SHP77 treated with DMSO at 0.1 percent for 48 hours (cell line): ENCODE results near the gene ADRA2B.
"Not testable (repeated sequence)": the region's sequence is repeated elsewhere in the genome, so short reads cannot be mapped to it uniquely, and the experiment has no call there.

ENCODE experiments used
- DNase-seq: peaks from one replicate; lab custom pipeline; 2025; lab: John Stamatoyannopoulos, UW

The ADRA2B gene

DNA sequence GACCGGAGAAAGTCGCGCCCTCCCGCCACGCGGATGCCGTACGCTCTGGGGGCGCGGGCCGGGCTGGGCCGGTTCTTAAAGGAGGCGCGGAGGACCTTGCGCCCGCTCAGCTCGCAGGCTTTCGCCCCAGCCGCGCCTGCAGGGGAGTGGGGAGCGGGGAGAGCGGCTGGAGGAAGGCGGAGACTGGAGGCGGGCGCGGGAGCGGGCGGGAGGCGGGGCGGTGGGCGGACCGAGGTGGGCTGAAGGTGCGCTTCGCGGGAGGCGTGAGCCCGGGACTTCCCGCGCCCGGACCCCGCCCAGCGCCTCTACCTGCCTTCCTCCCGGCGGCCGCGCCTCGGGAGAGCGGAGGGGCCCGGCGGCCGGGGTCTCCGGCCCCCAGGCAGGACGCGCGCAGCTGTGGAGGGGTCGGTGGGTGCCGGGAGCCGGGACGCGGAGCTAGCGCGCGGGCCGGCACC, at the start of gene ADRA2B:
ADRA2B (minus strand) TSS at position 148 of the 455 bp plus-strand sequence. CDS start 422 bp downstream, outside the sequence.
- no peak for DNase-seq

DNA sequence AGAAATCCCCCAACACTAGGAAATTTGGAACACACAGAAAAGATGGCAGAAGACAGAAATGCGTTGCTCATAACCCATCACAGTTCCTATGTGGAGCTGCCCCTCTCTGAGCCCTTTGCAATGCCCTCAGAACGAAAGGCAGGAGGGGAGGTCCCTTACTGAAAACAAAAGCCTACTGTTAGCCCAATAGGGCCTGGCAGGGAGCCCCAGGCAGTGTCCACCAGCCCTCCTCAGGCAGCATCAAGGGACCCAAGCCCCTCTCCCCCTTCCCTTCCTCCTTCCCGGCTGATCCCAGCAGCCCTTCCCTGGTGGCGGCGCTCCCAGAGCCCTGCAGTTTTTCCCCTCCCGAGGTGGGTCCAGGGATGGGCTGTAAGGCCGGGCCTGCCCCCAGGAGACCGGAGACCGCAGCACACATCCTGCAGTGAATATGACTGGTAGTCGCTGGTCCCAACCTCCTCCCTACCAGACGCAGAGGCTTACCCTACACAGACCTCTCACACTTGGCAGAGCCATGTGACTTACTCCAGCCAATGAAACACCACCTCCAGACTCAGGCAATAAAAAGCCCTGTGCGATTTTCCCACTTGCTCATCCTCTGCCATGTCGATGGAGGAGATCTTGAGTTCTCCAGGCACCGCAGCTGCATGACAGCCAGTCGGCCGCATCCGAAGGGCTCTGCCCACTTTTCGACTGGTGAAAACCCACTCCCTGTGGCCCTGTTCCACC, 48.3 kb upstream of the ADRA2B start:
- no peak for DNase-seq

DNA sequence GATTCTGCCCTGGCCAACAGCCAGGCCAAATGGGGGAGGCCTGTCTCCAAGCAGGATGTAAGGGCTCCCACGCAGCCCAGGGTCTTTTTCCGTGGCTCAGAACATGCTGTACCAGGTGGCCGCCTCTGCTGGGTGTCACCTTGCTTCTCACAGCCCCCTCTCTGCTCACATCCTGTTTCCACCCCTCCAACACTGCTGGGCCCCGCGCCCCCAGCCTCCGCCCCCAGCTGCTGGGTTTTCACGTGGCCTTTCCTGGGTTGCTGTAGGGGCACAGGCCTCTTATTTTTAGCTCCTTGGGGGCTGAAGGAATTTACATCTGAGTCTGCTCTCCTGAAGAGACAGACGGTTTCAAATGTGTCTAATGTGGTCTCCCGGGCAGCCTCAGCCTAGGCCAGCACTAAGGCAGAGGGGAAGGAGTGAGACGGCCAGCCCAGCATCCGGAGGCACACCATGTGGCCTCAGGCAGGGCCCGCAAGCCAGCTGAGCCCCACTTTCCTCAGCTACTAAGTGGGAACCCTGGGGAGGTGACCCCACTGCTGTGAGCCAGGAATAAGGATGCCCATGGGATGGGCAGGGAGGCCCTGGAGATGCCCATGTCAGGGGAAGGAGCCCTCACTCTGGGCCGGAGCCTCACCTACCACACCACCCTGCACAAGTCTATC, 47.5 kb upstream of the ADRA2B start:
- DNase-seq, result no peak

DNA sequence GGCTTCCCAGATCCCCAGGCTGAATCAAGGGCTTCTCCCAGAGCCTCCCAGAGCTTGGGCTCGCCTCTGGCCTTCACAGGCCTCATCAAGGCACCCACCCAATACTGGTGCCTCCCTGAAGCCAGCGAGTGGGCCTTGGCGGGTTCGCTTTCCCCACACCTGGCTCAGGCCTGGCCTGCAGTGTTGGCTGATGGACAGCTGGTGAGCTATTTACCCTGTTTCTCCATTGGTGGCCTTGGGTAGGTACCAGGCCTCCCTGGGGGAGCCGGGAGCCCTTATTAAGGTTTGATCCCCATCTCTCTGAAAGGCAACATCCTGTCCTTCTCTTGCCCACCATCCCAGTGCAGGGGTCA, 47.0 kb upstream of the ADRA2B start:
- no peak for DNase-seq

DNA sequence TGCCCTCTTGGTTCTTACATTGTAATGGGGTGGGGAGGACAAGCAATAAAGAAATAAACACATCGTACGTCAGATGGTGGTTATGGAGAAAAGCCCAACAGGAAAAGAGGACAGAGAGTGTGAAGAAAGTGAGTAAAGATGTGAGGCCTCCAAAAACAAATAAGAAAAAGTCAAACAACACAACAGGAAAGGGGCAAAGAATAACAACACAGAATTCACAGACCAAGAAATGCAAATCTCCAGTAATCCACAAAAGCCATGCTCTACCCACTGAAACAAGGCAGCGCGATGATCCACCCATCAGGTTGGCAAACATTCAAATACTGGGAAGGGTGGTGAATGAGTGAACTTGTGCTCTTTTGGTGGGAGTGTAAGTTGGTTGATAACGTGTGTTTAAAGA, 45.5 kb upstream of the ADRA2B start:
- no peak for DNase-seq

DNA sequence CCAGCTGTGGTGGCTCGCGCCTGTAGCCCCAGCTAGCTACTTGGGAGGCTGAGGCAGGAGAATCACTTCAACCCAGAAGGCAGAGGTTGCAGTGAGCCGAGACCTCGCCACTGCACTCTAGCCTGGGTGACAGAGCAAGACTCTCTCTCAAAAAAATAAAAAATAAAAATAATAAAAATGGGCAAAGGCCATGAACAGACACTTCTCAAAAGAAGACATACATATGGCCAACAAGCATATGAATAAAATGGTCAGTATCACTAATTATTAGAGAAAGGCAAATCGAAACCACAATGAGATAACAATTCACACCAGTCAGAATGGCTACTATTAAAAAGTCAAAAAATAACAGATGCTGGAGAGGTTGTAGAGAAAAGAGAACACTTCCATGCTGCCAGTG, 44.0 kb upstream of the ADRA2B start:
- not testable (repeated sequence) for DNase-seq

DNA sequence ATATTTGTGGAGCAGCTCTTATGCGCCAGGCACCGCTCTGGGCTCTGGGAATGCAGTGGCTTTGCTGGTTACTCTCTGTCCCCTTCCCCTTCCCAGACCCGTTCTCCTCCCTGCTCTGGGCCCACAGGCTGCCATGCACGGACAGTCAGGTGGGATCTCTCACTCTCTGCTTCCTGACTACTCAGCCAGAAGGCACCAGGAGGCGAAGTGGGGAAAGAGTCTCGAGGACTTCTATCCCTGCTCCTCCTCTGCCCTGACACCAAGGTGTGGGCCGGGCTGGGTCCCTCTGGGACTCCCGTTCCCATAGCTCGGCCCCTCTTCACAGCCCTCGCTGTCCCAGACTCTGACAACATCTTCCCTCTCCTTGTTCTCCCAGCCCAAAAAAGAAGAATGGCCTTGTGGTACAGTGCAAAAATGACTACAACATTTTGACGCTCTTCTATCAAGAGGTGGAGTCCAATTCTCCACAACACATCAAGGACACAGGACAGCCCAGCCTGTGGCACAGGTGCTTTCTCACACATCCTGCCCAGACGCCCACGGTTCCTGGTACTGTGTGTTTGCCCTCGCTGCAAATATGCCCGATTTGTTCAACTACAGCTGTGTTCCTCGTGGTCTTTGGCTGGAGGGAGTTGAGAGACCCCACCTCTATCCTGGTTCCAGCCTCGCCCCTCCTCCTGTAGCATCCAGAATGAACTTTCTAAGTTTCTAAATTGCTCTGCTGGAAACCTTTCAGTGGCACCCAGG, 42.9 kb upstream of the ADRA2B start:
- DNase-seq, result no peak

DNA sequence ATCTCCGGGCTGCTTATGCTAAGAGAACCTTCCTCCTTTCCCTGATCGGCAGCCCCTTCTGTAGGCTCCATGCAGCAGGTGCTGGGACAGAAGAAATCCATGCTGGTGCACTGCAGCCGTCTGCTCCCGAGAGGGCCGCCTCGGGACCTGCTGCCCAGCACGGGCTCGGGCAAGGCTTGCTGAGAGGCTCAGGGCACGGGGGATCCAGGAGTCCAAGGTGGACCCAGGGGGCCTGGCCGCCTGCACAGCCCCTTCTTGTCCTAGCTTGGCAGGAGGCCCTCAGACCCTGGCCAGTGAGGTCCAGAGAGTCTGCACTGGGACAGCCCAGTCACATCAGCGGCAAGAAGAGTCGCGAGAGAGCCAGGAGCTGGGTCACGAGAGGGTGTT, 42.2 kb upstream of the ADRA2B start:
- DNase-seq, result no peak

DNA sequence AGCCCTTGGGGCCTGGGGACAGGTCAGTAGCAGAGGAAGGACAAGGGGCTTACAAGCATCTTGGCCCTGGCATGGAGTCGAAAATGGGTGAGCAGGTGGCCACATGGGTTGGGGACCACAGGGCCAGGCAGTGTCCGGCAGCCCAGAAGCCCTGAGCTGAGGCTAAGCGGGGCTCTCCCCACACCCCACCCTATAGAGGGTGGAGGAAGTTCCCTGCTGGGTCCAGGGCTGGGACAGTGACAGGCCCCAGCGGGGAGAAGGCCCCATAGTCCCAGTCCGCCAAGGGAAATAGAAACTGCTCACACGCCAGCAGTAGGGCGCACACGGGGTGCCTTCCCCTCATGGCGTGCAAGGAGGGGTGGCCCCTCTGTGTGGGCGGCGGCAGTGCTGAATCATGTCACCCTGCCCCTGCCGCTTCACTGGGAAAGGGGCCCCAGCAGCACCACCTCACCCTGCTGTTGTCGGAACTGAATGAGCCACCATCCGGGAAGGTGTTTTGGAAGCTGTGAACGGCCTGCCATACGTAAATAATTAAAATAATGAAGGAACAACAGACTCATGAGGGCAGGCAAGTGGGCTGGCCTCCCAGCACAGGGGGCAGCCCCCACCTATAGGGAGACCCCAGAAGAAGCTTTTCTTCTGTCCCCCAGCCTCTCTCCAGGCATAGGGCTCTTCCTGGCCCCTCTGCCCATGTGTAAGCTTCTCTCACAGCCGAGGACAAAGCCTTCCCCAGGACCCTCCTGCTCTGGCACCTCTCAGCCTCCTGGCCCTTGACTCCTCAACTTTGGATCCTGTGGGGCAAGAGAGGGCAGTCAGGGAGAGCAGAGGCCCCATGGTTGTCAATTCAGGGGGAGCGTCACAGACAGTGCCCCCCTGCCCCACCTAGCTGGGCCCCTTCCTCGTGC, 41.5 kb upstream of the ADRA2B start:
- no peak for DNase-seq

DNA sequence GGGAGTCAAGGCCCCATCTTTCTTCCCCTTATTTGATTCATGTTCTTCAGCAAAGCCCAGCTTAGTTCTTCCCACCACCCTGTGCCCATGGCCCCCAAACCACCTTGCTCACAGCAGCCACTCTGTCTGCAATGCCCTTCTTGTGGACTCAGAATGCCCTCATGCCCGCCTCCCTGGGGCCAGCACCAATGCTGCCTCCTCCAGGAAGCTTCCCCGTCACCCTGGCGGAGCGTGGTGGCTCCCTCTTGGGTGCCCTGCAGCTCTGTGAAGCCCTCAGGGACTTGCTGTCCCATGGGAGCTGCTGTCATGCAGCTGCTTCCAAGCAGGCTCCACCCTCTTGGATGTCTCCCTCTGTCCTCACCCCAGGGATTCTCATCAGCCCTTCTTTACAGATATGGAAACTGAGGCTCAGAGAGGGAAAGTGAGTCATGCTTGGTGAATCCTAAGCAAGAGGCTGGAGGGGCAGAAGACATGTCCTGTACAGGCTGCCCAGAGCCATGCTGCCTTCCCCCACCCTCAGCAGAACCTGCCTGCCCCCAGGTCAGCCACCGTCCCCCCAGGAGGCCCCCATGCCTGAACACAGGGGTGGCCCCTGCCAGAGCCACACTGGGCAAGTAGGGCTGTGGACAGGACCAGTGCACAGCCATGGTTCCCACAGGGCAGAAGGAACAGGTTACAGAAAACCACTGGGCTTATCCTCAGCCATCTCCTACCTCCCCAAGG, 40.7 kb upstream of the ADRA2B start:
- DNase-seq, result no peak

DNA sequence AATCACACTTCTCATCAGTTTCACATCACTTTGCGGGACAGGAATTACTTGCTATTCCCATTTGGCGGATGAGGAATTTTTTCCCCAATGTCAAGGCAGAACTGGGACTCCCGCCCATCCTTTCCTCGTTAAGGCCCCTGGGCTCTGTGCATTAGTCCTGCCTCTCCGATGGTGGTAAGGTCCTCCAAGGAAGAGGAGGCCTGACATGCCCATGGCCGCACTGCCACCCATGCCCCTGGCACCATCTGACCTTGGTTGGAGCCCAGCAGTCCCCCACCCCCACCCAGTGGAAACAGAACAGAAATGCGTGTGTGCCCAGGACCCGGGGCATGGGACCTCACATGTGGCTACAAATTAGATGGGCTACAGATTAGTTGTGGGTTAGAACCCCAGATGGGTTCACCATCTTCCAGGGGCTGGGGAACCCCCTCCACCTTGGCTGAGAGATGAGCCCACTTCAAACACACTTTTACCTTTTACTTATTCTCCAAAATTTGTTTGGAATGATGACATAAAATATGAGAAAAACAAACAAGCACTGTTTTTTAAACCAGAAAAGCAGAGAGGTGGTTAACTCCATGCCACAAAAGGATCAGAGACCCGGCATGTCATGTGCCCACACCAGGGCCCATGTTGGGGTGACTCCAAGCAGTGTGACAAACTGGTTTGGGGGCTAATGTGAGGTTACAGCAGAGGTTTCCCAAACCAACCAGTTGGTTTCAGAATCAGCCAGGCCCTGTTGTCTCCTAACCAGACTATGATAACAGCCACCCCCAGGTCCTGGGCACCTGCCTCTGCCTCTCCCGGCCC, 39.8 kb upstream of the ADRA2B start:
- DNase-seq, result no peak

DNA sequence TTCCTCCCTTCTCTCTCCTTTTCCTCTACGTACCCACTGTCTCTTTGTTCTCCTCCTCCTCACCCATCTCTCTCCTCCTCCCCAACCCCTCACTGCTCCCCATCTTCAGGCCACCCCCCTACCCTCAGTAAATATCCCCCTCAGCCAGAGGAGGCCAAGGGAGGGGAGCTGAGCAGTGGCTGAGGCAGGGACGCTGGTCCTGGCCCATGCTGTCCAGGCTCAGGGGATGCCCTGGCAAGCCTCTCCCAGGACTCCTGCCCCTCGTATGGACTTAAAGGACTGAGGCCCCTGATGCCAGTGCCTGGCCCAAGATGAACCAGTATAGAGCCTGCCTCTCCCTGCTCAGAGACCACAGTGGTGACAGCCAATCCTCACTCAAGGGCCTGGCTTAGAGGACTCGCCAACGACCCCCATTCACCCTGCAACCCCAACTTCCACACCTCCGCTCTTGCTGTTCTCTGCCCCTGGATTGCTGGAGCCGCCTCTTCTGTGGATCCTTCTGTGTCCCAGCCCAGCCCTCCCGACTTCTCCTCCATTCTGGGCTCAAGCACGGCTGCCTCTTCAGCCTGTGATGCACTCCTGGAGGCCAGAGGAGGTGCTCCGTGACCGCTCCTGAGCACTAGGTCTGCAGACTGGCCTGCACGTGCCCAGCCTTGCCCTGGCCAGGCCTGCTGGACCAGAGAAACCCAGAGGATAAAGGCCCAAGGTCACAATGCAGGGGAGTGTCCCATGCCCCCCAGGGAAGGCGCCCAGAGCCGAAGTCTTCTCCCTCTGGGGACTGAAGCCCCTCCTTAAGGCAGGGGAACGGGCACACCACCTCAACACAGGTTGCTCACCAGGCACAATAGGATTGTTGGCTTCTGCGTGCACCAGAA, 38.4 kb upstream of the ADRA2B start:
- no peak for DNase-seq

DNA sequence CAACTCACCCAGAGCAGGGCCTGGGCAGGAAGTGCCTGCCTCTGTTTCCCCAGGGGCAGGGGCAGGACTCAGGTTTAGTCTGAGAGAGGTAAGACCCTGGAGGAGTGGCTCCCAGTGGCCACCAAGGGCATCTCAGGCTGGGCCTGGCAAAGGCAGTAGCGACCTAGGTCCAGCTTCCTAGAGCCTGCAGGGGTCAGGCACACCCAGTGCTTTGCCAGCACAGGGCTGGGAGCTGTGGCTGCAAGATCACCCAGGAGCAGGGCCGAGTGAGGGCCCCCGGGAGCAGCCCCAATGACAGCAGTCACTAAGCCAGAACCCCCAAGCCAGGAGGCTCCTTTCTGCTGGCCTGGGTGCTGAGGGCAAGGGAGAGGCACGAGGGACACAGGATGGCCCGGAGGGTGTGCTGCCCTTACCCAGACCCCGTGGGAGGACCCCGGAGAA, 37.6 kb upstream of the ADRA2B start:
- DNase-seq, result no peak

DNA sequence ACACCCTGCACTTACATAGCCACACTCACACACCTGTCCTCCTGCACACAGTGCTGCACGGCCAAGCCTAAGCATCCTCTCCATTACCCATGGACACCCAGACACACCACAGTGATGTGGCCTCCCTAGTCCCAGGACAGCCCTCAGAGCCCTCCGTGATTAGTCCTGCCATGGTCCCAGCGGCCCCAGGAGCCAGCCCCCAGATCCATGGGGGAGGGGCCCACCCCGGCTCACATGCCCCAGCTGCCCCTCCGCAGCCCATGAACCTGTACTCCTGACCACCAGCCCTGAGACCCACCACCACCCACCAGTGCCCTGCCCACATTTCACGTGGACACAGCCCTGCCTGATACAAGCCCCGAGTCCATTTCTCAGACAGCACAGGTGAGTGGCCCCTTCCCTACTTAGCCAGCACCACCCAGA, 36.9 kb upstream of the ADRA2B start:
- DNase-seq, result no peak

DNA sequence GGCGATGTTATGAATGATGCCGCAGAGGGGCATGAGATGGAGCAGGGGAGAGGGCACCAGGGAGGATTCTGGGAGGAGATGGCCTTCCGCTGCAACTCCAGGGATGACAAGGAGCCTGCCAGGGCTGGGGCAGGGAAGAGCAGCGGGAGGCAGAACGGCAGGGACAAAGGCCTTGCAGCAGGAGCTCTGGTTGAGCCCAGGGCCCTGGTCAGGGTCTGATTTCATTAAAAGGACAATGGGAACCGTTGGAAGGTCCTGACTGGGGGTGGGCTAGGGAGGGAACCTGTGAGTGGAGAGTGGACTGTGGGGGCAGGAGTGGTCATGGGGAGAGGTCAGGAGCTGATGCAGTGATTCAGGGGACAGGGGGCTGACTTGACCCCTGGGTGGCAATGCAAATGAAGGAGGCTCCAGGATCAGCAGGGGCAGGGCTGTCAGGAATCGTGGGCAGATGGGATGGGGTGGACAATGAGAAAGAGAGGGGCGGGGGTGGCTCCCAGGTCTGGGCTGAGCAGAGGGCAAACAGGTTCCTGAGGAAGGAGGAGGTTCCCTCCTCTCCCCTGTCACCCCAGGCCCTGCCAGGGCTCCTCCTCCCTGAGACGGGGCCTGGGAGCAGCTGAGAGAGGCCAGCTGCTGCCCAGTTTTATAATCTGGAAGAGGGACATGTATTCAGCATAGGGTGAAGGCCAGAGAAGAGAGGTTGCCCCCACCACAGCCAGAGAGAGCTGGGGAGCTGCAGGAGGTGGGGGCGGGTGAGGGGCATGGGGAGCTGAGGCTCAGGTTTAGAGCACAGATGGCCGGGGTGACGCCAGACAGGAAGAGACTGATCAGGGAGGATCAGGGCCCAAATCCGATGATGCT, 36.2 kb upstream of the ADRA2B start:
- DNase-seq, result no peak

DNA sequence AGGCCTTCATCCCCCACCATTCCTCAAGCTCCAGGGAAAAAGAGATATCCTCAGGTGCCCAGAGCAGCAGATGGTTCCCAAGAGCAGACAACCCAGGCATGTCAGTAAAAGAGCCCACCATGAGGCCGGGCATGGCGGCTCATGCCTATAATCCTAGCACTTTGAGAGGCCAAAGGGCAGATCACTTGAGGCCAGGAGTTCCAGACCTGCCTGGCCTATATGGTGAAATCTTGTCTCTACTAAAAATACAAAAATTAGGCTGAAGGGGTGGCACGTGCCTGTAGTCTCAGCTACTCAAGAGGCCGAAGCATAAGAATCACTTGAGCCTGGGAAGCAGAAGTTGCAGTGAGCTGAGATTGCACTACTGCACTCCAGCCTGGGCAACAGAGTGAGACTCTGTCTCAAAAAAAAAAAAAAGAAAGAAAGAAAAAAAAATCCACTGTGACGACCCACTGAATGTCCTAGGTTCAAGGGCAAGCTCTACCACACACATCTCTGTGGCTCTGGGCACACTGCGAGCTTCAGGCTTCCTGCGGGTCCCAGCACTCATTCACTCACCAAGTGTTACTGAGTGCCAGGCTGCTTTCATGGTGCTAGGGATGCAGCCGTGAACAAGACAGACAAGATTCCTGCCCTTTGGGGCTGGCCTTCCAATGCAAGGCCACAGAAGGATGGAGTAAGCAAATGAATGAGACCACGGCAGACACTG, 35.4 kb upstream of the ADRA2B start:
- no peak for DNase-seq

DNA sequence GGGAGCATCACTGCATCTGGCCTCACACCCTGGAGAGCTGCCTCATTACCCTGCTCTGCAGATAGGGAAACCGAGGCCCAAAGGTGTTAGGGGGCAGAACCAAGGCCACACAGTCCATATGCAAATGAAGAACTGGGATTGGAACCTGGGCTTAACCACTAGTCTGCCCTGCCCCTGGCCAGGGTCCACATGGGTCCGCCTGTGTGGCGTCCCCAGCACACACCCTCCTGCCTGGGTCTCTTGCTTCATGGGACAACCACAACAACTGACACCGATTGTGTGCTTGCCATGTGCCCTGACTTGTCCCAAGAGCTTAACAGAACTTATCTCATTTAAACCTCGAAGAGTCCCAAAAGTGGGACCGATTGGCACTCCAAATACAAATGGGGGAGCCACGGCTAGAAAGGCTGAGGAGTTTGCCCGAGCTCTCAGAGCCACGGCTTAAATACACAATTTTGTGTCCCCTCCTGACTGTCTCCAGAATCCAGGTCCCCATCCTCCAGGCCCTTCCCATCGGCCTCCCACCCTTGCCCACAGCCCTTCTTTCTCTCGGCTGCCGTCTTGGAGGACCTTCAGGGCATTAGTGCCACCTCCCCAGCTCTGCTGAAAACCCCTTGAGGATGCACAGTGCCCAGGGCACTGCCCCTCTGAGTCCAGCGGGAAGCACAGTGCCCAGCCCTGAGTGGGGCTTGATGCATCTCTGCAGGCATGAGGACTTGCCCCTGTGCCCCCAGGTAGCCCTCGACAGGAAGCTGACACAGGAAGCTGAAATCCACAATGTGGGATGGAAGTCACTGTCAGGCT, 34.6 kb upstream of the ADRA2B start:
- no peak for DNase-seq
